Measurements from ENCODE around the gene DRG1. TPM values are rescaled to one million over a fixed set of nuclear protein-coding genes. Genes with fewer than 3 reads are reported as not detected.

The DRG1 gene
- polyA plus RNA-seq, 3 donors: 24.7 to 81.3 (median 68.2) TPM

DNA sequence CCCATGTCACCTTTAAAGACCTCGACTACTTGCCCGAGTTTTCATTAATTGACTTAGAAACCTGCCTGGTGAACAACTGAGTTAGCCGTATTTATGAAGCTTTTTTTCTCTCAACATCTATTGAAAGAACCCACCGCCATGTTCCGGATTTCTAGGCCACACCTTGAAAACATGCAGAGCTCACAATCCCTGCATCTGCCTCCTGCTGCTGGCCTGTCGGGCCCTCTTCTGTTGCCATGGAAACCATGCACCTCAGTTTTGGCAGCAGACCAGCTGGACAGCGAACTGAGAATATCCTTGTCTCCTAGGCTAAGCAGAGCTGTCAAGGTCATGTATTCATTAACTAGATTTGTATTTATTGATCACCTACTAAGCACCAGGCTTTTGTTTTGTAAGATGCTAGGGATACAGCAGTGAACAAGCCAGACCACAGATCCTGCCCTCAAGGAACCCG is 49.0 kb upstream of the DRG1 start:
- H3K36me3 ChIP-seq (replicated peaks in 1 of 2; ENCODE audit: control insufficient read depth in 1 of 2, insufficient read depth in 2 of 2, low read length in 2 of 2): no peaks in the 10 kb centered on the region
- peaks cover 3% of the 10 kb centered on the region for H3K79me2 ChIP-seq (ENCODE audit: insufficient read depth, low read length)
- H3K9me3 Mint-ChIP-seq: no peaks in the 10 kb centered on the region
- H3K4me2 ChIP-seq (replicated peaks; ENCODE audit: extremely low read depth, low read length, poor library complexity, severe bottlenecking): no peak overlapping the region
- H3K4me1 ChIP-seq (ENCODE audit: control insufficient read depth in 1 of 2, insufficient read depth in 2 of 2, low read length in 2 of 2): peaks cover 11 to 18% of the 10 kb centered on the region in 2 donors
- H3K4me3 ChIP-seq (replicated peaks in 1 of 3; ENCODE audit: low read depth in 2 of 3, low read length in 3 of 3): no peak overlapping the region
- no peaks in the 10 kb centered on the region for H3K36me3 Mint-ChIP-seq
- H3K9ac ChIP-seq (ENCODE audit: insufficient read depth, low read length, poor library complexity, severe bottlenecking): no peak overlapping the region
- no peak overlapping the region for H2AFZ ChIP-seq (ENCODE audit: insufficient read depth, low read depth, low read length, poor library complexity, severe bottlenecking)
- peaks cover 16% of the 10 kb centered on the region for H3K4me1 Mint-ChIP-seq
- H4K20me1 ChIP-seq (ENCODE audit: insufficient read depth, low read length): peaks cover 3% of the 10 kb centered on the region
- no peak overlapping the region for H3K27ac ChIP-seq (ENCODE audit: low read depth in 1 of 2, low read length in 2 of 2)
- intact Hi-C loops (cut with micrococcal nuclease): no loop called here
- no peaks in the 10 kb centered on the region for H3K27me3 ChIP-seq (ENCODE audit: control insufficient read depth in 2 of 2, insufficient read depth in 2 of 2, low read length in 2 of 2)
- DNase-seq: no peak
- WGBS (ENCODE audit: insufficient coverage): 90% methylated on average over 7 of the region's 8 CpGs
- TF ChIP-seq, protein P1, sequence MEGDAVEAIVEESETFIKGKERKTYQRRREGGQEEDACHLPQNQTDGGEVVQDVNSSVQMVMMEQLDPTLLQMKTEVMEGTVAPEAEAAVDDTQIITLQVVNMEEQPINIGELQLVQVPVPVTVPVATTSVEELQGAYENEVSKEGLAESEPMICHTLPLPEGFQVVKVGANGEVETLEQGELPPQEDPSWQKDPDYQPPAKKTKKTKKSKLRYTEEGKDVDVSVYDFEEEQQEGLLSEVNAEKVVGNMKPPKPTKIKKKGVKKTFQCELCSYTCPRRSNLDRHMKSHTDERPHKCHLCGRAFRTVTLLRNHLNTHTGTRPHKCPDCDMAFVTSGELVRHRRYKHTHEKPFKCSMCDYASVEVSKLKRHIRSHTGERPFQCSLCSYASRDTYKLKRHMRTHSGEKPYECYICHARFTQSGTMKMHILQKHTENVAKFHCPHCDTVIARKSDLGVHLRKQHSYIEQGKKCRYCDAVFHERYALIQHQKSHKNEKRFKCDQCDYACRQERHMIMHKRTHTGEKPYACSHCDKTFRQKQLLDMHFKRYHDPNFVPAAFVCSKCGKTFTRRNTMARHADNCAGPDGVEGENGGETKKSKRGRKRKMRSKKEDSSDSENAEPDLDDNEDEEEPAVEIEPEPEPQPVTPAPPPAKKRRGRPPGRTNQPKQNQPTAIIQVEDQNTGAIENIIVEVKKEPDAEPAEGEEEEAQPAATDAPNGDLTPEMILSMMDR (IDR thresholded peaks at IDR 0.05): no peak
- H3K9me3 ChIP-seq (replicated peaks in 1 of 2; ENCODE audit: control insufficient read depth in 1 of 2, insufficient read depth in 1 of 2, low read length in 2 of 2): no peaks in the 10 kb centered on the region
- no peak overlapping the region for H3K27ac Mint-ChIP-seq
- no peak overlapping the region for H3K4me3 Mint-ChIP-seq
- H3K27me3 Mint-ChIP-seq (ENCODE audit: low read depth in 3 of 3): peaks cover 2 to 8% (median 7%) of the 10 kb centered on the region in 3 donors

DNA sequence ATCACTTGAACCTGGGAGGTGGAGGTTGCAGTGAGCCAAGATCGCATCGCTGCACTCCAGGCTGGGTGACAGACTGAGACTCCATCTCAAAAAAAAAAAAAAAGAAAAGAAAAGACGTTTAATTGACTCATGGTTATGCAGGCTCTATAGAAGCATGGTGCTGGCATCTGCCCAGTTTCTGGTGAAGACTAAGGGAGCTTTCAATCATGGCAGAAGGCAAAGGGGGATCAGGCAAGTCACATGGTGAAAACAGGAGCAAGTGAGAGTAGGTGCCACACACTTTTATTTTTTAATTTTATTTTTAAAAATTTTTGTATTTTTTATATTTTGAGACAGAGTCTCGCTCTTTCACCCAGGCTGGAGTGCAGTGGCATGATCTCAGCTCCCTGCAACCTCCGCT is 44.9 kb upstream of the DRG1 start:
- no peak for DNase-seq
- Mint-ChIP-seq H3K27ac (no peak overlapping the region), H3K36me3 (no peaks in the 10 kb centered on the region), H3K9me3 (no peaks in the 10 kb centered on the region), H3K4me1 (no peaks in the 10 kb centered on the region), H3K27me3 (ENCODE audit: low read depth in 3 of 3) (peaks cover 2 to 8% (median 6%) of the 10 kb centered on the region in 3 donors), H3K4me3 (no peak overlapping the region)
- no peaks in the 10 kb centered on the region for H4K20me1 ChIP-seq (ENCODE audit: insufficient read depth, low read length)
- H3K4me1 ChIP-seq (ENCODE audit: control insufficient read depth in 1 of 2, insufficient read depth in 2 of 2, low read length in 2 of 2): no peaks in the 10 kb centered on the region
- intact Hi-C loops (cut with micrococcal nuclease): no loop called here
- 92% methylated on average over 2 of the region's 5 CpGs for WGBS (ENCODE audit: insufficient coverage)
- no peaks in the 10 kb centered on the region for H3K79me2 ChIP-seq (ENCODE audit: insufficient read depth, low read length)
- no peak overlapping the region for H3K27ac ChIP-seq (ENCODE audit: low read depth in 1 of 2, low read length in 2 of 2)
- no peak overlapping the region for H3K4me2 ChIP-seq (replicated peaks; ENCODE audit: extremely low read depth, low read length, poor library complexity, severe bottlenecking)
- no peaks in the 10 kb centered on the region for H3K9me3 ChIP-seq (replicated peaks in 1 of 2; ENCODE audit: control insufficient read depth in 1 of 2, insufficient read depth in 1 of 2, low read length in 2 of 2)
- no peaks in the 10 kb centered on the region for H3K36me3 ChIP-seq (replicated peaks in 1 of 2; ENCODE audit: control insufficient read depth in 1 of 2, insufficient read depth in 2 of 2, low read length in 2 of 2)
- H3K4me3 ChIP-seq (replicated peaks in 1 of 3; ENCODE audit: low read depth in 2 of 3, low read length in 3 of 3): no peak overlapping the region
- H3K27me3 ChIP-seq (ENCODE audit: control insufficient read depth in 2 of 2, insufficient read depth in 2 of 2, low read length in 2 of 2): no peaks in the 10 kb centered on the region
- H3K9ac ChIP-seq (ENCODE audit: insufficient read depth, low read length, poor library complexity, severe bottlenecking): no peak overlapping the region
- H2AFZ ChIP-seq (ENCODE audit: insufficient read depth, low read depth, low read length, poor library complexity, severe bottlenecking): no peak overlapping the region
- TF ChIP-seq, protein P1 (IDR thresholded peaks at IDR 0.05): no peak

Data from CD14-positive monocyte (primary cell).